GM19351 (cell line): ENCODE measurements around the gene WFDC5.
"Not testable (repeated sequence)": the region's sequence is repeated elsewhere in the genome, so short reads cannot be mapped to it uniquely, and the experiment has no call there.

Experiments used
- ATAC-seq: cut with Tn5 transposase; IDR thresholded peaks from one replicate; pipeline ENCODE4 v1.9.1; 2021; ENCODE audit warnings: mild to moderate bottlenecking, moderate library complexity; ENCODE audit not compliant: unreplicated experiment

WFDC5 gene

DNA sequence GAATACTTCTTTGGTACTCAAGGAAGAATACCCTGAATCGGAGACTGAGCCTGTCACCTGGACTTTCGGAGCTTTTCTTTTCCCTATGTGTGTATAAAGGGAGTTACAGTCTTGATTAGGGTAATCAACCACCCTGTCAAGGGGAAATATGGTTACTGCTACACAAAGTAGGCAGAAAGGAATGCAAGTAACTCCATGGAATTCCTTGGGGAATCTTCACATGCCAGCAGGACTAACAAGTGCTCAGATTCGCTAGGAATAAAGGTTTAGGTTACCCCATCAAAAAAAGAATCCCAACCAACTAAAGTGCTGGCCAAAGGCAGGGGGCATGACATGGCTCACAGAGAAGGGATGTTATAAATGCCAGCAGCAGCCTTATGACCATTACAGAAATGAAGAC, 24.5 kb downstream of the WFDC5 start:
- no peak for ATAC-seq

GRCh38 chr20:45088247-45088646, 26.7 kb downstream of the WFDC5 start:
- ATAC-seq = no peak

- no peak for ATAC-seq
Measured at GRCh38 chr20:45087814-45088213, 27.2 kb downstream of the WFDC5 start.

GRCh38 chr20:45087097-45087790, 27.7 kb downstream of the WFDC5 start:
- ATAC-seq = no peak

DNA sequence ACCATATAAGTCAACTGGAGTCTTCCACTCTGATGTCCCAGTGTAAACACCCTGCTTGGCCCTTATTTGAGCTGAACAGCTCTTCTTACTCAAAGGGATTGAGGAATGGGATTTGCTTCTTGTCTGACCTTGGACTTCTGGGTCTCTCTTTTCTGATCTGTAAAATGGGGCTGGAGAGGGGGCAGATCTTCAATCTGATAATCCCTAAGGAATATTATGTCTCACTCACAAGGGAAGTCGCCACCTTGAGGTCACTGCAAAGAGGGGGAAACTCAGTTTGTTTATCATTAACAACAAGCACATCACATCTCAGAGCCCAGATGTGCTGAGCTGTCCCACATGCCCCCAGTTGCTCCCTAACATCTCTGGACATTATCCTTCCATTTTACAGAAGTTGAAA, 29.1 kb downstream of the WFDC5 start:
- ATAC-seq = no peak

GRCh38 chr20:45085289-45085688, 29.7 kb downstream of the WFDC5 start:
- ATAC-seq = no peak

DNA sequence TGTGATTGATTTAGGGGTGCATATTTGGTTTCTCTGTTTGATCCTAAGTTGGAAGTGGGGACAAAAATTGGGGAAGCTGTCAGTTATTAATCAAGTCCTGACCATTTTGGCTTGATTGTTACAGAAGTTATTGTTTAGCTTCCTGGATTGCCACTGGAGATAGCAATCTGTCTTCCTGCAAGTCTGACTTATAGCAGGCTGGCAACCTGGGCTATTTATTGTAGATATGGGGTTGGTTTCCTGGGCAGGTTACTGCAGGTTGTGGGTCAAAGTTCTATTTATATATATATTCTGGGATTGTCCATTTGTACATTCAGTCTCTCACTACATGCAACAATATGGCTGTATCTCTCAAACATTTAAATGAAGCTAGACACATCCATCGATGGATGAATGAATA, 31.8 kb downstream of the WFDC5 start:
- ATAC-seq = no peak

DNA sequence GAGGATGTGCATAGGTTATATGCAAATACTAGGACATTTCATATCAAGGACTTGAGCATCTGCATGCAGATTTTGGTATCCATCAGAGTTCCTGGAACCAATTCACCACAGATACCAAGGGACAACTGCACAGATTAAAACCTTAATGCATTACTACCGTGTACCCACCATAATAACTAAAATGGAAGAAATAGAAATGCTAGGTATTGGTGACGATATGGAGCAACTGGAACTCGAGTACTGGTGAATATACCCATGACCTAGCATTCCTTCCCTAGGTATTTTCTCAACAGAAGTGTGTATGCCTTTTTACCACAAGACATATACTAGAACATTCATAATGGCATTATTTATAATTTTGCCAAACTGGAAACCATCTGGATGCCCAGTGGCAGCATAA, 32.5 kb downstream of the WFDC5 start:
- no peak for ATAC-seq

GRCh38 chr20:45080867-45081624, 33.9 kb downstream of the WFDC5 start:
- ATAC-seq = no peak

DNA sequence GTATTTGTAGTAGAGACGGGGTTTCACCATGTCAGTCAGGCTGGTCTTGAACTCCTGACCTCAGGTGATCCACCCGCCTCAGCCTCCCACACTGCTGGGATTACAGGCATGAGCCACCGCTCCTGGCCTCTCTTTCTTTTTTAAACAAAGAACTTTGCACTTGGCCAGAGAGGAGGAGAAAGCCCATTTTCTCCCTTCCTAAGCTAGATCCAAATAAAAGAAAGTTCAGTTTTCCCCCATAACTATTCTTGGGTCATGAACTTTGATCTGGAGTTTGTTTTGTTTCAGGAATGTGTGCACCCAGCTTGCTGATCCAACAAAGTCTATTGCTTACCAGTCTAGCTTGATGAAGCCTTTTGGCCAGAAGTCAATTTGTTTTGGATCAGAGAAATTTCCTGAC, 37.4 kb downstream of the WFDC5 start:
- ATAC-seq = no peak

GRCh38 chr20:45073221-45073620, 41.8 kb downstream of the WFDC5 start:
- no peak for ATAC-seq

DNA sequence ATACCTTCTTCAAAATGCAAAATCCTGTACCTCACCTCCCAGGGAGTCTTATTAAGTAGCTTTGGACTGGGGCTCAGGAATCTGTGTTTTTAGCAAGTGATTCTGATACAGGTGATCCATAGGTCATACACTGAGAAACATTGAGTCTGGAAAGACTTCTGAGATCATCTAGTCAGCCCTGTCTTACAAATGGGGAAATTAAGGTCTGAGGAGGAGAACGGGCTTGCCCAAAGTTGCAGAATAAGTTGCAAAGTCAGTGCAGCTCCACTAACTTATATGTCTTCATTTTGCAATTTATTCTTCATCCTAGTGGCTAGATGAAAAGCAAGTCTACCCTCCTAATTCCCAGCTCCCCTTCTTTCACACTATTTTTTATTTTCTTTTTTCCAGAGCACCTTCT, 42.9 kb downstream of the WFDC5 start:
- no peak for ATAC-seq

- no peak for ATAC-seq
Measured at GRCh38 chr20:45070932-45071632, 43.9 kb downstream of the WFDC5 start.

DNA sequence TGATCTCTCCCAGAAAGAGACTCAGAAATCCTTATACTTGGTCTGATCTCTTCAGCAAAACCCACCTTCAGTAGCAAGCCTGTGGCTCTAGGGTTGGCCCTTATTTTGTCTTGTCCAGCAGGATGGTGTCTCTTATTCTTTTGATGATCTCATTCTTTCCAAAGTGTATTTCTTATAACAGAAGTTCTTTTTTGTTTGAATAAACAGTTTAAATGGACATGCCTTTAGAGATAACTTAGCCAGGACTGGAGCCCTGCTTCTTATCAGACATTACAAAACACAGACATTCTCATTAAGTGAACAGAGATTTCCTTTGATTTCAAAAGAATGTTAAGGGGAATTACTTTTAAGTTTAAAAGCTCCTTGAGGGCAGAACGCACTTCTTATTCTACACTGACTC, 45.7 kb downstream of the WFDC5 start:
- ATAC-seq = no peak

GRCh38 chr20:45067558-45067957, 47.4 kb downstream of the WFDC5 start:
- no peak for ATAC-seq

GRCh38 chr20:45067087-45067486, 47.9 kb downstream of the WFDC5 start:
- ATAC-seq = no peak

DNA sequence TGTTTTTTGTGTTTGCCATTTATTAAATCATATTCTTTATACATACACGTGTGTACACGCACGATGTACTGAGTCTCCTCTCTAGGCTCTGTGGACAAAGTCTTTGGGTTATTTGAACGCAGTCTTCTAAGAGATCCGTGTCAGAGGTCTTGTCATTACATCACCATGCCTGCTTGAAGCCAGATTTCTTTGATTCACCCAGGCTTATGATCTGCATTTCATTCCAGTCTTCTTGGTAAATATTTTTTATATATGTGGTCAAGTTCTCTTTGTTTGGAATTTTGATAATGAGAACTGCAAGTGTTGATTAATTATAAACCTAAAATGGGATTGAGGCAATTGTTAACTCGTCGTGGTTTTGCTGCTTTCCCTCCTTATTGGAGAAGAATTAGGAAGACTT, 48.6 kb downstream of the WFDC5 start:
- ATAC-seq = no peak

- no peak for ATAC-seq
Measured at GRCh38 chr20:45064812-45065211, 50.2 kb downstream of the WFDC5 start.

GRCh38 chr20:45063107-45063506, 51.9 kb downstream of the WFDC5 start:
- not testable (repeated sequence) for ATAC-seq

DNA sequence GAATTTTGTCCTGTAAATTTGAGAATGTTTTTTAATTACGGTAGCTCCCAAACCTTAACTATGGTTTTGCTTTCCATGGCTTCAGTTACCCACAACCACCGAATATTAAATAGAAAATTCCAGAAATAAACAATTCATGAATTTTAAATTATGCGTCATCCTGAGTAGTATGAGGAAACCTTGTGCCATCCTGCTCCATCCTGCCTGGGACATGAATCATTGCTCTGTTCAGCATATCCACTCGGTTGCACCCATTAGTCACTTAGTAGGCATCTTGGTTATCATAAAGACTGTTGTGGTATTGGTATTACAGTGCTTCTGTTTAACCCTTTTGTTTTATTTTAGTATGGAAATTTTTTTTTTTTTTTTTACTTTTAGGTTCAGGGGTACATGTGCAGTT, 53.7 kb downstream of the WFDC5 start:
- ATAC-seq = no peak

- no peak for ATAC-seq
Measured at GRCh38 chr20:45060294-45060693, 54.7 kb downstream of the WFDC5 start.
